H1 (cell line): ENCODE measurements around the gene HYAL1. TPM values are rescaled to one million over a fixed set of nuclear protein-coding genes. Genes with fewer than 3 reads are reported as not detected.
A peak's percentile ranks its signal among the peaks of the same experiment; 100 is the strongest.

ENCODE experiments used
- CTCF ChIA-PET: fragments of 300-600 bp; sonication (Branson Sonifier 250); formaldehyde crosslinking; loops from one replicate; lab custom pipeline; 2021; ENCODE audit not compliant: partially characterized antibody; lab: Charles Lee
- POLR2A ChIA-PET: fragments of 300-600 bp; sonication (Branson Sonifier 250); formaldehyde crosslinking; loops from one replicate; lab custom pipeline; 2021; ENCODE audit warnings: inconsistent platforms; ENCODE audit not compliant: partially characterized antibody; lab: Charles Lee
- DNase-seq, 2 experiments: peaks; one replicate each; pipeline versions ENCODE4 v3.0.0 to v3.0.0-alpha.2; 2010 to 2022; ENCODE audit warnings: low spot score in 2 of 2, low read depth in 1 of 2, mixed read lengths in 1 of 2
- FAIRE-seq: peaks from 2 replicates; lab custom pipeline; 2011; peaks lifted over from hg19 to GRCh38; lab: Jason Lieb, UNC
- H2AFZ ChIP-seq: 2 replicates; pipeline ENCODE4 v1.8.1; 2012; ENCODE audit warnings: low read length, inconsistent platforms
- H2AK5ac ChIP-seq: 2 replicates; pipeline ENCODE4 v1.6.1; 2013; ENCODE audit warnings: low read depth, low read length
- H2BK120ac ChIP-seq: replicated peaks from 2 replicates; pipeline ENCODE3; 2013; ENCODE audit warnings: low read depth, low read length, inconsistent platforms
- H2BK12ac ChIP-seq: 2 replicates; pipeline ENCODE4 v1.6.1; 2013; ENCODE audit warnings: low read depth, low read length
- H2BK15ac ChIP-seq: 2 replicates; pipeline ENCODE4 v1.6.1; 2013; ENCODE audit warnings: low read length
- H2BK20ac ChIP-seq: 2 replicates; pipeline ENCODE4 v1.6.1; 2013; ENCODE audit warnings: low read length
- H2BK5ac ChIP-seq: 2 replicates; pipeline ENCODE4 v1.6.1; 2013; ENCODE audit warnings: low read depth, low read length
- H3K14ac ChIP-seq: 2 replicates; pipeline ENCODE4 v1.6.1; 2013; ENCODE audit warnings: inconsistent platforms; ENCODE audit not compliant: insufficient read length
- H3K18ac ChIP-seq: 2 replicates; pipeline ENCODE4 v1.6.1; 2013; ENCODE audit warnings: low read length; ENCODE audit errors: extremely low read depth
- H3K23ac ChIP-seq: 2 replicates; pipeline ENCODE4 v1.6.1; 2013; ENCODE audit warnings: inconsistent platforms; ENCODE audit not compliant: insufficient read length
- H3K23me2 ChIP-seq: 2 replicates; pipeline ENCODE4 v1.6.1; 2013; ENCODE audit warnings: low read depth, low read length
- H3K27ac ChIP-seq: 2 replicates; pipeline ENCODE4 v1.6.1; 2011; ENCODE audit warnings: low read depth, low read length, inconsistent platforms
- H3K27me3 ChIP-seq, 4 experiments: replicated peaks in 1 of 4; 1 replicate in 1 of 4; 2 replicates in 3 of 4; pipeline versions ENCODE4 v1.6.1 to v1.8.1; 2011 to 2013; ENCODE audit warnings: low read length in 3 of 4, mild to moderate bottlenecking in 3 of 4, inconsistent platforms in 2 of 4, mixed read lengths in 2 of 4, moderate library complexity in 1 of 4; ENCODE audit not compliant: control insufficient read depth in 3 of 4, insufficient read depth in 3 of 4; ENCODE audit errors: extremely low read depth in 1 of 4
- H3K36me3 ChIP-seq, 4 experiments: 2 replicates each; pipeline versions ENCODE4 v1.6.1 to v1.8.1; 2011 to 2013; ENCODE audit warnings: mild to moderate bottlenecking in 4 of 4, low read length in 3 of 4, moderate library complexity in 2 of 4, control low read depth in 1 of 4, inconsistent platforms in 1 of 4; ENCODE audit not compliant: insufficient read depth in 4 of 4, control insufficient read depth in 2 of 4
- H3K4ac ChIP-seq: replicated peaks from 2 replicates; pipeline ENCODE3; 2013; ENCODE audit warnings: low read length, low read depth, mixed read lengths, inconsistent platforms; ENCODE audit not compliant: insufficient read length
- H3K4me1 ChIP-seq, 4 experiments: replicated peaks in 1 of 4; 1 replicate in 1 of 4; 2 replicates in 3 of 4; pipeline versions ENCODE4 v1.6.1 to v1.8.1; 2011 to 2013; ENCODE audit warnings: low read length in 3 of 4, inconsistent platforms in 2 of 4, mixed read lengths in 1 of 4; ENCODE audit not compliant: insufficient read depth in 4 of 4, control insufficient read depth in 3 of 4
- H3K4me2 ChIP-seq, 2 experiments: 2 replicates each; pipeline versions ENCODE4 v1.6.1 to v1.8.1; 2011 to 2013; ENCODE audit warnings: low read depth in 2 of 2, low read length in 2 of 2, control low read depth in 1 of 2, inconsistent platforms in 1 of 2, mild to moderate bottlenecking in 1 of 2; ENCODE audit not compliant: insufficient read depth in 1 of 2
- H3K4me3 ChIP-seq, 4 experiments: fragments of 200-600, 300-600 bp in 1 of 4; sonication (generic), shearing (Covaris generic), sonication (Bioruptor Twin) in 1 of 4; 2 replicates each; pipeline versions ENCODE4 v1.5.1 to v1.8.1; 2011 to 2016; ENCODE audit warnings: low read length in 4 of 4, low read depth in 3 of 4, control low read depth in 2 of 4, inconsistent platforms in 2 of 4, mild to moderate bottlenecking in 2 of 4, mixed read lengths in 1 of 4, moderate library complexity in 1 of 4; ENCODE audit not compliant: insufficient read depth in 2 of 4; ENCODE audit errors: extremely low read depth in 1 of 4
- H3K56ac ChIP-seq: replicated peaks from 2 replicates; pipeline ENCODE3; 2013; ENCODE audit warnings: low read depth, mild to moderate bottlenecking, mixed read lengths, low read length, inconsistent platforms; ENCODE audit not compliant: insufficient read length
- H3K79me1 ChIP-seq: 2 replicates; pipeline ENCODE4 v1.6.1; 2013; ENCODE audit warnings: low read depth, low read length, control low read depth
- H3K79me2 ChIP-seq, 2 experiments: 2 replicates each; pipeline versions ENCODE4 v1.6.1 to v1.8.1; 2012 to 2013; ENCODE audit warnings: low read length in 2 of 2, mild to moderate bottlenecking in 2 of 2, inconsistent platforms in 1 of 2; ENCODE audit not compliant: insufficient read depth in 2 of 2, control insufficient read depth in 1 of 2
- H3K9ac ChIP-seq, 4 experiments: replicated peaks in 1 of 4; 1 replicate in 1 of 4; 2 replicates in 3 of 4; pipeline versions ENCODE4 v1.6.1 to v1.8.1; 2011 to 2013; ENCODE audit warnings: low read depth in 3 of 4, low read length in 3 of 4, control low read depth in 2 of 4, mild to moderate bottlenecking in 2 of 4, moderate library complexity in 2 of 4, inconsistent platforms in 1 of 4; ENCODE audit errors: extremely low read depth in 1 of 4
- H3K9me3 ChIP-seq, 2 experiments: 2 replicates each; pipeline versions ENCODE4 v1.6.1 to v1.8.1; 2012 to 2013; ENCODE audit warnings: mild to moderate bottlenecking in 2 of 2, moderate library complexity in 2 of 2, control low read depth in 1 of 2, inconsistent platforms in 1 of 2, low read depth in 1 of 2, low read length in 1 of 2, mixed read lengths in 1 of 2; ENCODE audit not compliant: insufficient read depth in 2 of 2
- H4K20me1 ChIP-seq, 2 experiments: replicated peaks in 1 of 2; 2 replicates each; pipeline versions ENCODE3 to v1.8.1; 2011 to 2013; ENCODE audit warnings: inconsistent platforms in 2 of 2, low read length in 2 of 2, mild to moderate bottlenecking in 1 of 2; ENCODE audit not compliant: insufficient read depth in 2 of 2, control insufficient read depth in 1 of 2
- H4K5ac ChIP-seq: 2 replicates; pipeline ENCODE4 v1.6.1; 2013; ENCODE audit warnings: low read length, low read depth, mixed read lengths, inconsistent platforms; ENCODE audit not compliant: insufficient read length
- H4K8ac ChIP-seq: 2 replicates; pipeline ENCODE4 v1.8.0; 2013; ENCODE audit warnings: mild to moderate bottlenecking, moderate library complexity, low read length, inconsistent platforms; ENCODE audit not compliant: insufficient read depth; ENCODE audit errors: extremely low read depth
- H4K91ac ChIP-seq: replicated peaks from 2 replicates; pipeline ENCODE3; 2013; ENCODE audit warnings: low read length, mixed read lengths, inconsistent platforms; ENCODE audit not compliant: insufficient read length
- CTBP2 ChIP-seq: IDR thresholded peaks from 2 replicates; pipeline ENCODE4 v1.7.0; 2011; ENCODE audit warnings: borderline replicate concordance, mild to moderate bottlenecking, moderate library complexity, mixed read lengths, low read length; ENCODE audit not compliant: insufficient read depth, insufficient read length
- KDM4A ChIP-seq: IDR thresholded peaks from one replicate; pipeline ENCODE4 v1.7.1; 2012; ENCODE audit warnings: low read depth, mild to moderate bottlenecking, moderate library complexity, low read length, inconsistent platforms; ENCODE audit not compliant: severe bottlenecking
- SRF ChIP-seq: IDR thresholded peaks from 2 replicates; pipeline ENCODE4 v1.6.1; 2011; ENCODE audit warnings: mild to moderate bottlenecking, low read depth, low read length, moderate library complexity
- WGBS, 2 experiments: shearing (Covaris generic) in 1 of 2; methylation state at CpG; one replicate each; pipeline versions ENCODE4 v1.1.6 to v1.1.7; 2013 to 2015; ENCODE audit warnings: low lambda C conversion rate in 2 of 2, mixed read lengths in 2 of 2, inconsistent platforms in 1 of 2, low coverage in 1 of 2, missing lambda C conversion rate in 1 of 2; ENCODE audit not compliant: insufficient replicate concordance in 2 of 2, insufficient coverage in 1 of 2, insufficient read length in 1 of 2; ENCODE audit errors: extremely low coverage in 1 of 2, missing lambda C conversion rate in 1 of 2; 5-methylcytosine and 5-hydroxymethylcytosine counted together
- polyA plus RNA-seq, 7 experiments: library from polyadenylated mRNA; depleted of rRNA in 3 of 7; stranded (reverse) in 5 of 7; unstranded in 2 of 7; fragments of >200 nt in 5 of 7; fragments of 200-250 nt in 2 of 7; gene quantifications; 1 replicate in 5 of 7; 2 replicates in 1 of 7; 4 replicates in 1 of 7; pipeline versions ENCODE4 v1.2.1 to v1.2.3, GENCODE V29; 2011 to 2013; ENCODE audit warnings: missing spikeins in 2 of 7, mixed read lengths in 2 of 7
- total RNA-seq: library from RNA; stranded (reverse); fragmentation: NEBNext Ultra II Directional; extraction: Animal tissue kit (Norgen Biotek cat#: 25700); gene quantifications from 2 replicates; pipeline ENCODE4 v1.2.1, GENCODE V29; 2021

HYAL1 gene
- total and polyA plus RNA-seq, 2 of the 8 experiments (the other 6 are each of a cell fraction or from before 2014, with no cell fraction given): 2.0 to 5.4 TPM

DNA sequence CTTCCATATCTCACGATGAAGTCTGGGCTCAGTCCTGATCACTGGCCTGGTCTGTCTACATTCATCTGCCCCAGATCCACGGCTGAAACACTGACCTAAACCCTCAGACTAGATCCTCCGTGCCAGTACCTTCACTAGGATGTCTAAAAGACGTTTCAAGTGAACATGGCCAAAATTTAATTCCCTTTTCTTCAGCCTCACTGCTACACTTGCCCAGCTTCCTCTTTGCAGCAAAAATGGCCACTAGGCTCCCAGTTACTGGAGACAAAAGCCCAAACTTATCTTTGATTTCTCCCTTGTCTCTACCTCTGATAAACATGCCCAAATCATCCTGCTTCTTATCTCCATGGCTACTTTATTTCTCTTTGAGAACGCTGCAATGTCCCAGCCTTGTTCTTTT is 35.6 kb upstream of the HYAL1 start:
- H4K20me1 ChIP-seq: peaks cover 0 to 7% of the 10 kb centered on the region in 2 experiments
- H2AK5ac ChIP-seq: peak overlapping the region; percentile 20; the same call in 1 of the 2 replicates
- H2AFZ ChIP-seq: no peak overlapping the region
- TF ChIP-seq CTBP2 (no peak), SRF (no peak), KDM4A (no peak)
- peaks cover 20 to 56% (median 43%) of the 10 kb centered on the region in 4 experiments for H3K27me3 ChIP-seq
- H3K4ac ChIP-seq: no peak overlapping the region
- POLR2A ChIA-PET: interaction anchor here (0.6 to 1.3 kb wide), 3 partner anchors 35 to 664 kb away, joined by 3 read pairs; no protein-coding TSS in a partner anchor
- H3K4me3 ChIP-seq: no peak overlapping the region
- H4K5ac ChIP-seq: no peak overlapping the region
- H3K9me3 ChIP-seq: no peaks in the 10 kb centered on the region
- no peak overlapping the region for H3K23ac ChIP-seq
- peaks cover 18% of the 10 kb centered on the region for H3K23me2 ChIP-seq
- CTCF ChIA-PET: interaction anchor here (0.7 to 7.7 kb wide), 4 partner anchors 8 to 277 kb away, joined by 3 to 60 read pairs (median 12); partner anchors contain the start of gene HYAL2
- no peak overlapping the region for H3K56ac ChIP-seq
- FAIRE-seq (no peak), DNase-seq (no peak)
- H3K9ac ChIP-seq: no peak overlapping the region
- no peaks in the 10 kb centered on the region for H3K36me3 ChIP-seq
- peaks cover 0 to 25% of the 10 kb centered on the region in 2 experiments; a peak in 2 of 4 replicates for H3K79me2 ChIP-seq
- no peak overlapping the region for H2BK20ac ChIP-seq
- no peak overlapping the region; a peak in 1 of 4 replicates for H3K4me2 ChIP-seq
- no peak overlapping the region for H2BK120ac ChIP-seq
- no peak overlapping the region for H2BK12ac ChIP-seq
- peaks cover 4% of the 10 kb centered on the region; the same call in 1 of the 2 replicates for H3K79me1 ChIP-seq
- no peak overlapping the region for H3K14ac ChIP-seq
- H3K4me1 ChIP-seq: peaks cover 0 to 19% (median 14%) of the 10 kb centered on the region in 4 experiments; a peak in 5 of 7 replicates
- no peak overlapping the region for H4K8ac ChIP-seq
- no peak overlapping the region for H3K27ac ChIP-seq
- H2BK5ac ChIP-seq: no peak overlapping the region
- 95% methylated on average over 5 of the region's 5 CpGs; no CpG with 5 or more reads in 1 of the 2 experiments for WGBS, 2 experiments
- no peak overlapping the region for H3K18ac ChIP-seq
- no peak overlapping the region for H4K91ac ChIP-seq
- H2BK15ac ChIP-seq: peak overlapping the region; percentile 93; the same call in 1 of the 2 replicates
